ENCODE data around the gene DAPP1.

DAPP1 gene

GRCh38 chr4:99833756-99834155 is 17.1 kb downstream of the DAPP1 start:
- Histone ChIP-seq H3K27ac (ENCODE audit: poor library complexity, severe bottlenecking) (no peak overlapping the region), H3K4me3 (ENCODE audit: severe bottlenecking) (no peak overlapping the region), H3K36me3 (ENCODE audit: low read depth) (peaks cover 24% of the 10 kb centered on the region), H3K4me1 (ENCODE audit: insufficient read depth, poor library complexity, severe bottlenecking) (peaks cover 15% of the 10 kb centered on the region), H3K27me3 (ENCODE audit: insufficient read depth, poor library complexity, severe bottlenecking) (no peaks in the 10 kb centered on the region), H3K9me3 (ENCODE audit: severe bottlenecking) (no peaks in the 10 kb centered on the region)
- DNase-seq (ENCODE audit: low spot score) (no peak), ATAC-seq (ENCODE audit: low read depth) (no peak)
- no peak for TF ChIP-seq CTCF (IDR thresholded peaks at IDR 0.05; ENCODE audit: poor library complexity, severe bottlenecking)

DNA sequence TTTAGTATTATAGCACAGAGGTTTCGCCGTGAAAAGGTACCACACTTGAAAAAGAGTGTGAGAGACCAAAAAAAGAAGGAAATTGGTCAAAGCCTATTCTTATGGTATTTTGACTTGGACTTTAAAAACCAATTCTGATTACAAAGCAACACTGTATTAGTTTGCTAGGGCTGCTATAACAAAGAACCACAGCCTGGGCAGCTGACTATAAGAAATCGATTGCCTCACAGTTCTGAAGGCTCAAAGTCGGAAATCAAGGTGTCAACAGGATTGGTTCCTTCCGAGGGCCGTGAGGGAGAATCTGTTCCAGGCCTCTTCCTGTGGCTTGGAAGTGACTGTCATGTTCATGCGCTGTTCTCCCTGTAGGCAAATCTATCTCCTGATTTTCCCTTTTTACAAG is 17.9 kb downstream of the DAPP1 start:
- H3K27ac ChIP-seq (ENCODE audit: poor library complexity, severe bottlenecking), result no peak overlapping the region
- H3K36me3 ChIP-seq (ENCODE audit: low read depth), result peaks cover 24% of the 10 kb centered on the region
- no peaks in the 10 kb centered on the region for H3K27me3 ChIP-seq (ENCODE audit: insufficient read depth, poor library complexity, severe bottlenecking)
- no peak for TF ChIP-seq CTCF (IDR thresholded peaks at IDR 0.05; ENCODE audit: poor library complexity, severe bottlenecking)
- H3K9me3 ChIP-seq (ENCODE audit: severe bottlenecking), result no peaks in the 10 kb centered on the region
- DNase-seq (ENCODE audit: low spot score) (no peak), ATAC-seq (ENCODE audit: low read depth) (no peak)
- peaks cover 9% of the 10 kb centered on the region for H3K4me1 ChIP-seq (ENCODE audit: insufficient read depth, poor library complexity, severe bottlenecking)
- H3K4me3 ChIP-seq (ENCODE audit: severe bottlenecking), result no peak overlapping the region

DNA sequence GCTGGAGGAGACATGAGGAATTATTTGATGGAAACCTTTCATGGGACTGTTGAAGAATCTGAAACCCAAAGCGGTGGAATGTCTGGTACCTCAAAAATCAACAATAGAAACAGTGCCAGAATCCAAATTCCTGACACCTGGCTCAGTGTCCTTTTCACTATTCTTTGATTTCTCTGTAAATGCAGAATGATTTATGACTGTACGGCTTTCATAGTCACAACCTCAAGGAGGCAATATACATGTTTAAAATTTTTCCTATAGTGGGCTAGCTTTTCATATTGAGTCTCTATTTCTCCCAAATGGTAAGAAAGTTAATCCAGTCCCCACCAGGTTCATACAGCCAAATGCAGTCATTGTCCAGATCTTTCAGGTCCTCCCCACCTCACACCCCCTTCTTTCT is 19.3 kb downstream of the DAPP1 start:
- Histone ChIP-seq H3K27me3 (ENCODE audit: insufficient read depth, poor library complexity, severe bottlenecking) (no peaks in the 10 kb centered on the region), H3K27ac (ENCODE audit: poor library complexity, severe bottlenecking) (no peak overlapping the region), H3K4me3 (ENCODE audit: severe bottlenecking) (no peak overlapping the region), H3K9me3 (ENCODE audit: severe bottlenecking) (no peaks in the 10 kb centered on the region), H3K36me3 (ENCODE audit: low read depth) (peaks cover 34% of the 10 kb centered on the region), H3K4me1 (ENCODE audit: insufficient read depth, poor library complexity, severe bottlenecking) (peaks cover 9% of the 10 kb centered on the region)
- DNase-seq (ENCODE audit: low spot score) (no peak), ATAC-seq (ENCODE audit: low read depth) (no peak)
- TF ChIP-seq CTCF (IDR thresholded peaks at IDR 0.05; ENCODE audit: poor library complexity, severe bottlenecking), result no peak

DNA sequence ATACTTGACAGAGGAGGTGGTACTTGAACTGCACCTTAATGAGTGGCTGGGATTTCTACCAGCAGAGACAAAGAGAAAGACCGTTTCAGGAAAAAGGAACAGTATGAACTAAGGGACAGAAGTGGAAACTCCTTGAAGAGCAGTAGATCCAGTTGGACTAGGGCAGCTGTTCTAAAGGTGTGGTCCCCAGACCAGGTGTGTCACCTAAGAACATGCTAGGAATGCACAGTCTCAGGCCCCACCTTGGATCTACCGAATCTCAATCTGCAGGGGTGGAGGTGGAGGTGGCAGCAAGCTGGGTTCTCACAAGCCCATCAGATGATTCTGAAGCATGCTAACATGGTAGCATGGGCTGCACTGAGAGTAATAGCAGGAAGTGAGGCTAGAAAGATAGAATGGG is 22.3 kb downstream of the DAPP1 start:
- Histone ChIP-seq H3K9me3 (ENCODE audit: severe bottlenecking) (no peaks in the 10 kb centered on the region), H3K4me3 (ENCODE audit: severe bottlenecking) (no peak overlapping the region), H3K27me3 (ENCODE audit: insufficient read depth, poor library complexity, severe bottlenecking) (no peaks in the 10 kb centered on the region), H3K4me1 (ENCODE audit: insufficient read depth, poor library complexity, severe bottlenecking) (no peaks in the 10 kb centered on the region), H3K27ac (ENCODE audit: poor library complexity, severe bottlenecking) (no peak overlapping the region), H3K36me3 (ENCODE audit: low read depth) (peaks cover 29% of the 10 kb centered on the region)
- TF ChIP-seq CTCF (IDR thresholded peaks at IDR 0.05; ENCODE audit: poor library complexity, severe bottlenecking), result no peak
- DNase-seq (ENCODE audit: low spot score) (no peak), ATAC-seq (ENCODE audit: low read depth) (no peak)

DNA sequence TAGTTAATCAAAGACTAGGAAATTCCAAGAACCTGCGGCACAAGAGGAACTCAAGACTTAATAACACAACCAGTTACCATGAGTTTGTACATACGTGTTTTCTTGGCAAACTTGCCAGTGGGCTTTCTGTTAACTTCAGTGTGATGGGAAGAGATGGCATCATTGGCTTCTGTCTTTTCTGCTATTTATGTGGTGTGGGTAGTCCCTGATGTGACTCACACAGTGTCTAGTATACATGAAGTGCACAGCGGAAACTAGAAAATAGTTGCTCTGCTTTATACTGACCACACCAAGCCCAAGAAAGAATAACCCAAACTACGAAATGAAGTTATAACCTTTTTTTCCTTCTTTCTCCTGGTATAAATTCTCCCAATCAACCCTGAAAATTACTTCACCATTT is 24.5 kb downstream of the DAPP1 start:
- ATAC-seq (ENCODE audit: low read depth) (no peak), DNase-seq (ENCODE audit: low spot score) (no peak)
- Histone ChIP-seq H3K27me3 (ENCODE audit: insufficient read depth, poor library complexity, severe bottlenecking) (no peaks in the 10 kb centered on the region), H3K4me3 (ENCODE audit: severe bottlenecking) (no peak overlapping the region), H3K4me1 (ENCODE audit: insufficient read depth, poor library complexity, severe bottlenecking) (no peaks in the 10 kb centered on the region), H3K9me3 (ENCODE audit: severe bottlenecking) (no peaks in the 10 kb centered on the region), H3K27ac (ENCODE audit: poor library complexity, severe bottlenecking) (no peak overlapping the region), H3K36me3 (ENCODE audit: low read depth) (peaks cover 25% of the 10 kb centered on the region)
- no peak for TF ChIP-seq CTCF (IDR thresholded peaks at IDR 0.05; ENCODE audit: poor library complexity, severe bottlenecking)

Data from RWPE2 (cell line).